NCI-H2171 treated with DMSO at 0.1 percent for 48 hours (cell line): ENCODE results near the gene SERPINA9.
"Not testable (repeated sequence)": the region's sequence is repeated elsewhere in the genome, so short reads cannot be mapped to it uniquely, and the experiment has no call there.

ENCODE experiments used
- DNase-seq: peaks from one replicate; lab custom pipeline; 2025; lab: John Stamatoyannopoulos, UW

SERPINA9 gene, protein sequence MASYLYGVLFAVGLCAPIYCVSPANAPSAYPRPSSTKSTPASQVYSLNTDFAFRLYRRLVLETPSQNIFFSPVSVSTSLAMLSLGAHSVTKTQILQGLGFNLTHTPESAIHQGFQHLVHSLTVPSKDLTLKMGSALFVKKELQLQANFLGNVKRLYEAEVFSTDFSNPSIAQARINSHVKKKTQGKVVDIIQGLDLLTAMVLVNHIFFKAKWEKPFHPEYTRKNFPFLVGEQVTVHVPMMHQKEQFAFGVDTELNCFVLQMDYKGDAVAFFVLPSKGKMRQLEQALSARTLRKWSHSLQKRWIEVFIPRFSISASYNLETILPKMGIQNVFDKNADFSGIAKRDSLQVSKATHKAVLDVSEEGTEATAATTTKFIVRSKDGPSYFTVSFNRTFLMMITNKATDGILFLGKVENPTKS

DNA sequence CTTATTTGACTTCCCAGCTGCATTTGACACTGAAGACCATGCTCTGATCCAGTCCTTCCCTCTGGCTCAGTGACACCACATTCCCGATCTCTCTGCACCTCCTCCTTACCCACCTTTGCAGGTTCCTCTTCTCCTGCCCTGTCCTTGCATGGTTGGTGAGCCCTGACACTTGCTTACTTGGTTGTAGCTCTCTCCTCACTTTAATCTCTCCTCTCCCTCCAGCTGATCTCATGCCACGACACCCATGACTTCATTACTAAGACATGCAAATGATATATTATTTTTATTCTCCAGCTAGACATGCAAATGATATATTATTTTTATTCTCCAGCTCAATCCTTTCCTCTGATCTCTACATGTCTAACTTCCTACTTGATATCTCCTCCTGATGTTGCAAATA lies at the start of gene SERPINA9:
Gene SERPINA9, minus strand, starts transcription at position 175 of the 400 bp plus-strand sequence. CDS start 6,357 bp downstream, outside the sequence.
- DNase-seq, result no peak

GRCh38 chr14:94524093-94524492 lies 48.1 kb upstream of the SERPINA9 start:
- no peak for DNase-seq

DNA sequence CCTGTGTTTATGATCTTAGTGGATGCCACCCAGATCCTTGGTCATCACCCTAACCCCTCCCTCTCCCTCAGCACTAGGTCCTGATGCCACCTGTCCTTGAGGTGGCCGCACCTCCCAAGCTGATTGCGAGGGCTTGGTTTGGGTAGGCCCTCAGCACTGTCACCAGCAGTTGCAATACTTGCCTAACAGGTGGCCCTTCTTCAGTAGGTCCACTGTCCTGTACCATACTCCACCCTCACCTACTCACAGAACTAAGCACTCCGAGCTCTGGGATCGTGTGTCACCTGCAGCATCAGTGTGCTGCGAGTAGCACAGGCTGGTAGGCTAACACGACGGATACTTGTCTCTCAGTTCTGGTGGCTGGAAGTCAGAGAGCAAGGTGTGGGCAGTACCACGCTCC lies 47.3 kb upstream of the SERPINA9 start:
- DNase-seq, result no peak

- DNase-seq, result no peak
Measured at GRCh38 chr14:94522115-94522724, 46.2 kb upstream of the SERPINA9 start.

GRCh38 chr14:94521375-94522114 lies 45.5 kb upstream of the SERPINA9 start:
- DNase-seq, result no peak

GRCh38 chr14:94517641-94518257 lies 41.8 kb upstream of the SERPINA9 start:
- no peak for DNase-seq

DNA sequence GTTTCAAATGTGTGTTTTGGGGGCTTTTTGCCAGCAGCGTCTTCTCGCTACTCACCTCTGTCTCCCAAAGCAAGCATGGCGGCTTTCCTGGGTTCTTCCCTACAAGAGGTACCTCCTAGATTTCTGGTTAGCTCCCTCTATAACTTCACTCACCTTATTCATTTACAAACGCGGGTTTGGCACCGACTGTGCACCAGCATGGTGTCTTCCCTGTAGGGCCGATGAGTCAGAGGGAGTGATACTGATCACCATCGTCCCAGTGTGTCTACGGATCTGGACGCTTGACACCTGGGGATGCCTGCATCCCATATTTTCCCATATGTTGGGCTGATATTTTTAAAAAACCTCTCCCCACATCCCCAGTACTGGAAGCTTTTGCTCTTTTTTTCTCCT lies 41.2 kb upstream of the SERPINA9 start:
- no peak for DNase-seq

- no peak for DNase-seq
Measured at GRCh38 chr14:94515856-94516255, 39.9 kb upstream of the SERPINA9 start.

DNA sequence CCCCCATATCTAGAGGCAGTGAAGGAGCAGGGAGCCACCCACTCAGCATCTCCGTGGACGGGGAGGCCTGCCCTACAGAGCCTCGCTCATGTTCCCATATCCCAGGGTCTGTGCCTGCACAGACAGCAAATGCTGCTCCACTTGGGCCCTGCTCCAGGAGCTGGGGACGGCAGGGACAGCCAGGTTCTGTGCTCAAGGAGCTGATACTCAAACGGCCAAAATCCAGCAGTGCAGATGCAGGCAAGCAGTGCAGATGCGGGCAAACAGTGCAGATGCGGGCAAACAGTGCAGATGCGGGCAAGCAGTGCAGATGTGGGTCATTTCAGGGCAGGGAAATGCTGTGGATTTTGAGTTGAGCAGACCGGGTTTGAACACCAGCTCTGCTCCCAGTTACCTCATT lies 39.4 kb upstream of the SERPINA9 start:
- no peak for DNase-seq

- no peak for DNase-seq
Measured at GRCh38 chr14:94514351-94514750, 38.4 kb upstream of the SERPINA9 start.

GRCh38 chr14:94510481-94510880 lies 34.5 kb upstream of the SERPINA9 start:
- not testable (repeated sequence) for DNase-seq

DNA sequence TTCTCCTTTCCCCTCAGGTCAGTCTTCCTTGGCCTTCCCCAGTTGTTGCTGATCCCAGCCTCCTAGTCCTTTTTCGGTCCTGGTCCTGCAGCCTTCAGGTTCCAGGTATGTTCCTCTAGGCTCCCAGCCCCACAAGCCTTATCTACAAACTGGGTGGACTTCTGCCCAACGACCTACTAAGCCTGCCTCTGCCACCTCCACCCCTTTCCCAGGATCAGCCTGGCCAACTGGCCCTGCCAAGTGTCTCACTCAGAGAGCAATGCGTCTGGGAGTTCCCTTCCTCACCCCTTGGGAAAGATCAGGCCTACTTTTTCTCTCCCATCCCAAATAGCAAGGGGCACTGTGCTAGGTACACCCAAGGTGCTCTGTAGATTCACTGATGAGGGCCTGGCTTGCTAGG lies 33.4 kb upstream of the SERPINA9 start, which contains the start of gene SERPINA12:
Gene SERPINA12, minus strand, starts transcription at position 114 of the 400 bp plus-strand sequence. CDS start 11,072 bp downstream, outside the sequence.
- no peak for DNase-seq

- DNase-seq, result no peak
Measured at GRCh38 chr14:94505641-94506040, 29.6 kb upstream of the SERPINA9 start.

DNA sequence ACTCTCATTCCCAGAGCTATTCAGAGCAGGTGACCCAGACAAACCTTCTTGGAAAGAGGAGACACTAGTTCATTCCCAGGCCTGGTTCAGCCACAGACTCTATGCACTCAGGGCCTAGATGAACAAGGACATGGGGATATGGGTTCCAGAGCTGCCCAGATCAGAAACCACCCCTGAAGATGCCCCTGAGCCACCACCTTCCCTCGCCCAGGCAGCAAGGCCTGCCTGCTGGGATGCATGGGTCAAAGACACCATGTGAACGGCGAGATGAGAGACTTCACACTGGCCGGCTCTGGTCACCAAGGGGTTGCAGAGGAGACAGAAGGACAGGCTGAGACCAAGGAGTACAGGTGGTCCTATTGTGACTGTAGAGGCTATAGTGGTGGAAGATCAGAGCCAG lies 29.2 kb upstream of the SERPINA9 start:
- DNase-seq, result no peak

DNA sequence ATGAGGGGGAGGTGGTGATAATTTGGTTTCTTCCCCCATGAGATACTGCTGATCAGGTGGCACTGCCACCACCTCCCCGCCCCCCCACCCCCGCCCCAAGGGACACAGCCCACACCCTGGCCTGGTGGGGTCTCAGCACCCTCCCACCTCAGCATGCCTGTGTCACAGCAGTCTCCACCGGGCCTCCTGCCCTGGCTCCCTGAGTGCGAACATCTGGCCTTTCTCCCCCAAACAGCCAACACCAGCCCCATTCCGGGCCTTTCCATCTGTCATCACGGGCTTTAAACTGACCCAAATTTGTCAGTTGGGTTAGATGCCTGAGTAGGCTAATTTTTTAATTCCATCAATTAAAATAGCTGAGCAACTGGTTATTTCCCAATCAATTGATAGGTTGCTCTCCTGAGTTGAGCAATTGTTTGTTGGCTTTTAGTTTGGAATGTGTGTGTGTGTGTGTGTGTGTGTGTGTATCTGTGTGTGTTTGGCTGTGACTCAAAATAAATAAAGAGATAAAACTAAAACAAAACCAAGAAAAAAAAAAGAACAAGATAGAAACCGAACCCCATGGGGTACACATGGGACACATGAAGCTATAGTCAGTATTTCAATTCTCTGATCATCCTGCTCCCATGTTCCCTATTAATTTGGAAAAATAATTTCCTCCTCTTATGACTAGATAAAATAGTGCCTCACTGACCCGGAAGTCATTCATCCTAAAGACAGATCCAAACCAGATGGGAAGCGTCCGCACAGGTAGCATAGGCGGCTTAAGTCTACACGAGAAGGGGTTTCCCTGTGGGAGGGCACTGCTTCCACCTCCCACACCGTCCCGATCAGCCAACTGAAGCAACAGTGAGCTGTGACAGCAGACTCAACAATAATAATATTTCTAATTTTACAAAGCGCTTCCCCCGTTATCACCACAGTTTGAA lies 25.9 kb upstream of the SERPINA9 start:
- no peak for DNase-seq

DNA sequence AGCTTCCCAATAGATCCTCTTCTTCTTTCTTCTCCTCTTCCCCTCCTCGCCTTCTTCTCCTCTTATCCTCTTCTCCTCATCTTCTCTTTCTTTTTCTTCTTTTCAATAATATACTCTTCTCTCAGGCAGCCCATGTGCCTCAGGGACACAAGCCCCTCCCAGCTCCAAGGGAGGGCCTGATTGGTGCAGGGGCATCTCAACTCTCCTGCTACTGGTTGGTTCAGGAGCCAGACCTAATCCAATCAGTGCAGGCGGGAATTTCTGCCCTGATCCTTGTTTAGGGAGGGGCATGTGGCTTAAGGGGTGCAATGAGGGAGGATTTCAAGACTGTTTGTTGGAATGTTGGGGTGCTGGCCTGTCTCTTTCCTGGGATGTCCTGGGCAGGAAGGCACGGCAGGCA lies 24.3 kb upstream of the SERPINA9 start:
- DNase-seq, result no peak

DNA sequence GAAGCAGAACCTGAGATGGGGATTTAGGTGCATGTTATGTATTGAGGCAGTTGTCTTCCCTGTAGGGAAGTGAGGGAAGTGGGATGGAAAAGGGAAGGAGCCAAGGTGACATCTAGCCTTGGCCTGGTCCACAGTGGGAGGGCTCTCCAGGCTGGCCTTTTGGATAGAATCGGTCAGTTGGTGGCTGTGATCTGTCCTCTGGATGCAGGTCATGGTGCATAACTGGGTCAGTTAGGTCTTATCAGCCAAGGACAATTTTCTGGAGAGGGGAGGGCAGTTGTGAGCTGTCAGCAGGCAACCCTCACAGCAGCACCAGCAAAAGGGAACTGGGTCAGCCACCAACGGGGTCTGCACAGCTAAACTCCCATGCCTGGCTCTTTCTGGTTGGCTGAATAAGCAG lies 23.7 kb upstream of the SERPINA9 start:
- no peak for DNase-seq

- no peak for DNase-seq
Measured at GRCh38 chr14:94498215-94498614, 22.2 kb upstream of the SERPINA9 start.

DNA sequence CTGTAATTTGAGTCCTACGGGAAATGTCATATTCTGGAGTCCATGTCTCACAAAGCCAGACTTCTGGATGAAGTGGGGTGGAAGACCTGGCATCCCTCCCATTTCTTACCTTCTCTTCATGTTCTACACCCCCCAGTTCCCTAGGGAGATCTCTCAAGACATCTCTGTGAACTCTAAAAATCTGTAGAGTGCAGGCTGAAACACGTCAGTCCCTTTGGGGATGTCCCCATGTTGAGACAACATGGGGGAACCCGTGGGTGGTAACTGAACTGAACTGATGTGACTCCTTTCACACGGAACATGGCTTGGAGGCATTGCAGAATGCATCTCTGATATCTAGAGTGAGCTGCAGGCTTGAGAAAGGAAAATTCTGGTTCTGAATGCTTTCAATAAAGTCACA lies 18.1 kb upstream of the SERPINA9 start:
- DNase-seq, result no peak

DNA sequence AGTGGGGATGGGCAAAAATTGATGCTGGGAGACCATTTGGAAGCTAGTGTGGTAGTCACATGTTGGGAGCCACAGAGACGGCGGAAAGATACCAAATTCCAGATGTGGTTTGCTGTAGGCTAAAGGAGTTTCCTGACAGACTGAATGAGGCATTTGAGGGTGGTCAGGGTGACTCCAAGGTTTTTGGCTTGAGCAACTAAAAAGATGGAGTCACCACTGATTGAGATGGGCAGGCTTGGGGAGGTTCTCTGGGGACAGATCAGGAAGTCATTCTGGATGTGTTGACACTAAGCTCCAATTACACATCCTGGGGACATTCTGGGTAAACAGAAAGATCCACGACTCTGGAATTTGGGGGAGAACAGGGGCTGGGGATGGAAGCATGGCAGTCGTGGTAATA lies 15.5 kb upstream of the SERPINA9 start:
- DNase-seq, result no peak

DNA sequence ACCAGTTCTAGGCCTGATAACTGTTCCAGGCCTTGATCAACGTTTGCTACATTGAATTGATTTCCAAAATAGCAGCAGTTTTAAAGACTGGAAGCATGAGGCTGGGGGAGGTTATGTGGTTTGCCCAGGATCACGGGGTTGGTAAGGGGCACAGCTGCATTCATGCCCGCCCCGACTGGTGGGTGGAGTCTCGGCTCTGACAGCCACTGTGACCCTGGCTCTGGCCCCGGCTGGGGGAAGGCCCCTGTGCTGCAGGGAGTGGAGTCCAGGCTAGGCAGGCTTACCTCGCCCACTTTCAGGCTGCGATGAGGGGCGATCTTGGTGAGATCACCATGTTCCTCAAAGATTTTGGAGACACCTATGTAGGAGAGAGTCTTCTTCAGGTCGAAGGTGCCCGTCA lies 13.3 kb upstream of the SERPINA9 start:
- no peak for DNase-seq
